ENCODE measurements around the gene OPN3.

GRCh38 chr1:241632987-241633386, 7.2 kb downstream of the OPN3 start:
- TF ChIP-seq, protein P1, sequence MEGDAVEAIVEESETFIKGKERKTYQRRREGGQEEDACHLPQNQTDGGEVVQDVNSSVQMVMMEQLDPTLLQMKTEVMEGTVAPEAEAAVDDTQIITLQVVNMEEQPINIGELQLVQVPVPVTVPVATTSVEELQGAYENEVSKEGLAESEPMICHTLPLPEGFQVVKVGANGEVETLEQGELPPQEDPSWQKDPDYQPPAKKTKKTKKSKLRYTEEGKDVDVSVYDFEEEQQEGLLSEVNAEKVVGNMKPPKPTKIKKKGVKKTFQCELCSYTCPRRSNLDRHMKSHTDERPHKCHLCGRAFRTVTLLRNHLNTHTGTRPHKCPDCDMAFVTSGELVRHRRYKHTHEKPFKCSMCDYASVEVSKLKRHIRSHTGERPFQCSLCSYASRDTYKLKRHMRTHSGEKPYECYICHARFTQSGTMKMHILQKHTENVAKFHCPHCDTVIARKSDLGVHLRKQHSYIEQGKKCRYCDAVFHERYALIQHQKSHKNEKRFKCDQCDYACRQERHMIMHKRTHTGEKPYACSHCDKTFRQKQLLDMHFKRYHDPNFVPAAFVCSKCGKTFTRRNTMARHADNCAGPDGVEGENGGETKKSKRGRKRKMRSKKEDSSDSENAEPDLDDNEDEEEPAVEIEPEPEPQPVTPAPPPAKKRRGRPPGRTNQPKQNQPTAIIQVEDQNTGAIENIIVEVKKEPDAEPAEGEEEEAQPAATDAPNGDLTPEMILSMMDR (optimal IDR thresholded peaks at IDR 0.05 in 1 of 3, IDR thresholded peaks at IDR 0.05 in 1 of 3, conservative IDR thresholded peaks at IDR 0.05 in 1 of 3; ENCODE audit: extremely low read depth in 1 of 3, insufficient read depth in 2 of 3, low read length in 3 of 3): no peak
- no peak for TF ChIP-seq EZH2 (IDR thresholded peaks at IDR 0.05; ENCODE audit: low read length)

Data from keratinocyte (primary cell).